ENCODE data around the gene DMRTB1. TPM values are rescaled to one million over a fixed set of nuclear protein-coding genes. Genes with fewer than 3 reads are reported as not detected.

The DMRTB1 gene
- polyA plus RNA-seq, 3 donors from 2014 or later, result not detected

DNA sequence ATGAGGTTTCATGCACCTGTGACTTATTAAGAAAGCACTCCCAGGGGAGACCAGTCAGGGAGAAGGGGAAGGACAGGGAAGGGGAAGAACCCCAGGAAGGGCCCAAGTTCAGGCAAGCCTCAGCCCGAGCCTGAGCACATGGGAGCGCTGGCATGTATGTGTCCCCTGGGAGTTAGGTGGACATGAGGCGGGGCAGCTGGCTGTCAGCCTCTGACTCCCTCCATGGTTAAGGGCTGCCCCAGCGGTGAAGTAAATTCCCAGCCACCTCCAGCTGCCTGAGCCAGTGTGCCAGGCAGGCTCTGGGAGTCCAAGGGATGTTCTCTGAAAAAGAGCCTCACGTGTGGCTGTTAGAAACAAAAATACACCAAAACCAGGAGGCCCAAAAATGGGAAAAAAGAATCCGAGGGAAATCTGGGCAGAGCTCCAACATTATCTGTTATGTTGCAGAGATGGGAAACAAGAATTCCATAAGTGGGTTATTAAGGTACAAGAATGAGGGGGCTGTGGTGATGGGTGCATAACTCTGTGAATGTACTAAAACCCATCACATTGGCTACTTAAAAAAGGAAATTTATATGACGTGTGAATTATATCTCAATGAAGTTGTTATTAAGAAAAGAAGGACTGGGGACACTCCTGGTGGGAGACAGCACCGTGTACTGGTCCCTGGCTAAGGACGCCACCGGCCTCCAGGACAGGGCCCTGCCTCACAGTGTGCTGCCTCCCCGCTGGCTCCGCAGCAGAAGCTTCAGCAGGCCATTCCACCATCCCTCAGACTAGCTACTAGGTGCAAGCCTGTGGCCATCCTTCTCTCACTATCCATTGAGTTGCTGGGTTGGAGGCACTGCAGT lies 18.7 kb downstream of the DMRTB1 start:
- Mint-ChIP-seq H3K9me3 (no peaks in the 10 kb centered on the region), H3K27ac (no peak overlapping the region), H3K4me3 (no peak overlapping the region), H3K27me3 (ENCODE audit: low read depth in 3 of 3) (peaks cover 3 to 6% (median 5%) of the 10 kb centered on the region in 3 donors), H3K4me1 (no peaks in the 10 kb centered on the region), H3K36me3 (no peaks in the 10 kb centered on the region)
- no peak for DNase-seq

GRCh38 chr1:53478502-53478818 lies 19.3 kb downstream of the DMRTB1 start:
- no peaks in the 10 kb centered on the region for H3K36me3 Mint-ChIP-seq
- H3K4me1 Mint-ChIP-seq, result no peaks in the 10 kb centered on the region
- H3K4me3 Mint-ChIP-seq, result no peak overlapping the region
- DNase-seq, result no peak
- no peak overlapping the region for H3K27ac Mint-ChIP-seq
- H3K9me3 Mint-ChIP-seq, result no peaks in the 10 kb centered on the region
- H3K27me3 Mint-ChIP-seq (ENCODE audit: low read depth in 3 of 3), result peaks cover 3 to 6% (median 5%) of the 10 kb centered on the region in 3 donors

DNA sequence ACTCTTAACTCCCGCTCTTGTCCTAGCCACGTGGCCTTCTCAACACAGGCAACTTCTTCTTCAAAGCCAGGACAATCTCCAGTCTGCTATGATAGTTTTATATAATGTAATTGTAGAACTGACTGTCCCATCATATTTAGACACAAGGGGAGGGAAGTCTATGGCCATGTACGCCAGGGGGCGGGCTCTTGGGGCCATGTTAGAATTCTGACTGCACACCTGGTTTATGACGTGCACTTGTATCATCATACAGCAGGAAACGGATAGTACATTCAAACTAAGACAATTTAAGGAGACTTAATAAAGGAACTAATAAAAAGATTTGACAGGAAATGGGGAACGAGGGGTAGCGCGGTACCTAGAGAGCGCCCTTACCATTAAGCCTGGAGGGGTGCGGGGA lies 21.5 kb downstream of the DMRTB1 start:
- Mint-ChIP-seq H3K36me3 (no peaks in the 10 kb centered on the region), H3K27ac (no peak overlapping the region), H3K9me3 (no peaks in the 10 kb centered on the region), H3K4me1 (no peaks in the 10 kb centered on the region), H3K4me3 (no peak overlapping the region), H3K27me3 (ENCODE audit: low read depth in 3 of 3) (peaks cover 3 to 14% (median 7%) of the 10 kb centered on the region in 3 donors)
- DNase-seq, result no peak

GRCh38 chr1:53481456-53481855 lies 22.3 kb downstream of the DMRTB1 start:
- Mint-ChIP-seq H3K36me3 (no peaks in the 10 kb centered on the region), H3K4me1 (no peaks in the 10 kb centered on the region), H3K27ac (no peak overlapping the region), H3K4me3 (no peak overlapping the region), H3K27me3 (ENCODE audit: low read depth in 3 of 3) (peaks cover 2 to 14% (median 3%) of the 10 kb centered on the region in 3 donors), H3K9me3 (no peaks in the 10 kb centered on the region)
- no peak for DNase-seq

- H3K4me3 Mint-ChIP-seq, result no peak overlapping the region
- H3K27ac Mint-ChIP-seq, result no peak overlapping the region
- H3K27me3 Mint-ChIP-seq (ENCODE audit: low read depth in 3 of 3), result peaks cover 2 to 14% (median 3%) of the 10 kb centered on the region in 3 donors
- no peaks in the 10 kb centered on the region for H3K9me3 Mint-ChIP-seq
- H3K36me3 Mint-ChIP-seq, result no peaks in the 10 kb centered on the region
- DNase-seq, result no peak
- H3K4me1 Mint-ChIP-seq, result no peaks in the 10 kb centered on the region
These were observed 23.4 kb downstream of the DMRTB1 start for GRCh38 chr1:53482441-53483153.

- Mint-ChIP-seq H3K4me1 (no peaks in the 10 kb centered on the region), H3K9me3 (no peaks in the 10 kb centered on the region), H3K27ac (no peak overlapping the region), H3K4me3 (no peak overlapping the region), H3K27me3 (ENCODE audit: low read depth in 3 of 3) (peaks cover 3 to 18% (median 3%) of the 10 kb centered on the region in 3 donors), H3K36me3 (no peaks in the 10 kb centered on the region)
- no peak for DNase-seq
These were observed 24.0 kb downstream of the DMRTB1 start for GRCh38 chr1:53483170-53483569.

- no peak for DNase-seq
- Mint-ChIP-seq H3K27ac (no peak overlapping the region), H3K27me3 (ENCODE audit: low read depth in 3 of 3) (peaks cover 5 to 18% (median 7%) of the 10 kb centered on the region in 3 donors), H3K4me1 (no peaks in the 10 kb centered on the region), H3K9me3 (no peaks in the 10 kb centered on the region), H3K36me3 (no peaks in the 10 kb centered on the region), H3K4me3 (no peak overlapping the region)
These were observed 24.5 kb downstream of the DMRTB1 start for GRCh38 chr1:53483656-53484055.

DNA sequence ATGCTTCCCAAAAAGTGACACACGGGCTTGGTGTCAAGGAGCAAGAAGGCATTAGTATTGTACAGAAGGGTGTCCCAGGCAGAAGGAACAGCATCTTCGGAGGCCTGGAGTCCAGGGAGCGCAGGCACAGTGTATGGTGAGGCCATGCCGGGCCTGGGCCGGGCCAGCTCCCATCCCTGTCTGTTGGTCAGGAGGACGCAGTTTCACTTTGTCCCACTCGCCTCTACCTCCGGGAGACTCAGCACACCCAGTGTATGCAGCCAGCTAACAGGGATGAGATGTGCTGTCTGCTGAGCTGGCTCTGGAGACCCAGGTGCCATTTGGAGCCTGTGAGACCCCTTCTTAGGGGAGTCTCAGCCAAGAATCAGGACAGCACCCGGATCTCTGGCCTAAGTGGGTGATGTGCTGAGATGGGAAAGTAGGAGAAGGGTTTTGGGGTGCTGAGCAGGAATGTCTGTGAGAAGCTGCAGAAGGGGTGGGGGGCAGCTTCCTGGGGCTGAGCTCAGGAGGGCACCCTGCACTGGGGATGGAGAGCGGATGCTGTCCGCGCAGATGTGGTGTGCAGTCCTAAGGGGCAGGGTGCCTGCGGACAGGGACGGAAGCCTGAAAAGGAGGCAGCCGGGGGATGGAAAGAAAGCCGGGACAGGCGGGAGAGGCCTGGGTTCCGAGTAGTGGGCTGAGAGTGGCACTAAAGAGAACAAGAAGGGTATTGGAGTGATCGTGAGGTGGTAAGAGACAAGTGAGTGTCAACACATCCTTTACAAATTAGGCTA lies 25.7 kb downstream of the DMRTB1 start:
- Mint-ChIP-seq H3K9me3 (no peaks in the 10 kb centered on the region), H3K27me3 (ENCODE audit: low read depth in 3 of 3) (peaks cover 4 to 15% (median 5%) of the 10 kb centered on the region in 3 donors), H3K27ac (no peak overlapping the region), H3K4me3 (no peak overlapping the region), H3K4me1 (no peaks in the 10 kb centered on the region), H3K36me3 (no peaks in the 10 kb centered on the region)
- DNase-seq, result no peak

DNA sequence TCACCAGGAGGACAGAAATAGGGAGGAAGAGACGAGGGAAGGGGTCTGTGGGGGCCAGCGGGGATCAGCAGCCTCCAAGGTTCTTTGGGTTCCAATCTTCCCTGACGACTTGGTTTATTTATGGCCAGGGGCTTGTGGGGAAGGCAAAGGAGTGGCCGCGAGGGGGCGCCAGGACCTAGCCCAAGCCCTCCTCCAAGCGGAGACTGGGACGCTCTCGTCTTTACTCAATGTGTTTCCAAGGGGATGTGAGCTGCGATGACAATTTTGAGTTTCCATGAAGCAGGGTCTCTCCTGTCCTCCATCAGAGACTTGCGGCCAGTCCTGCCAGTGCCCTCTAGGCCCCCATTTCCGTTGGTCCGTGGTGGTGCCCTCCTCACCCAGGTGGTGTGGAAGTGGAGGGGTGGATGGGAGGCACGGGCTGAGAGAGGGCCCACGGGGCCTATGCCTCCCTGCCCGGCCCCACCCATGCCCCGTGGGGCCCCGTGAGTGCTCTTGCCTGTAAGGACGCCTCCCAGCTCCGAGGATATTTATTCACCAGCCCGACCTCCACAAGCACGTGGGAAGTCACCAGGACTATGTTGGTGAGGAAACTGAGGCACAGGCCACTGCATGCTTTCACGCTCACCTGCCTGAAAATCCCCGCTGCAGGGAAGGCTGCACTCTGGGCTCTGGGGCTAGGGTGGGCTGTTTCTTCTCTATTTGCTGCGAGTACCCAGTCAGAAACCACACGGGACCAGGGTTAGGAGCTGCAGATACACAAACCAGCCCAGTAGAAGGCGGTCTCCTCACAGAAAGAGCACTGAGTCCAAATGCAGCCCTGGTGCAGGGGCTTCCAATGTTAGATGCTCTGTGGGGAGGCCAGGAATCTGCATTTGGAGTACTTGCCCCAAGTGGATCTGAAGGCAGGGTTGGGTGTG lies 26.5 kb downstream of the DMRTB1 start:
- Mint-ChIP-seq H3K27me3 (ENCODE audit: low read depth in 3 of 3) (peaks cover 4 to 14% (median 5%) of the 10 kb centered on the region in 3 donors), H3K4me1 (no peaks in the 10 kb centered on the region), H3K4me3 (no peak overlapping the region), H3K36me3 (no peaks in the 10 kb centered on the region), H3K9me3 (no peaks in the 10 kb centered on the region), H3K27ac (no peak overlapping the region)
- DNase-seq, result peak; percentile 54 to 67 (median 62)

DNA sequence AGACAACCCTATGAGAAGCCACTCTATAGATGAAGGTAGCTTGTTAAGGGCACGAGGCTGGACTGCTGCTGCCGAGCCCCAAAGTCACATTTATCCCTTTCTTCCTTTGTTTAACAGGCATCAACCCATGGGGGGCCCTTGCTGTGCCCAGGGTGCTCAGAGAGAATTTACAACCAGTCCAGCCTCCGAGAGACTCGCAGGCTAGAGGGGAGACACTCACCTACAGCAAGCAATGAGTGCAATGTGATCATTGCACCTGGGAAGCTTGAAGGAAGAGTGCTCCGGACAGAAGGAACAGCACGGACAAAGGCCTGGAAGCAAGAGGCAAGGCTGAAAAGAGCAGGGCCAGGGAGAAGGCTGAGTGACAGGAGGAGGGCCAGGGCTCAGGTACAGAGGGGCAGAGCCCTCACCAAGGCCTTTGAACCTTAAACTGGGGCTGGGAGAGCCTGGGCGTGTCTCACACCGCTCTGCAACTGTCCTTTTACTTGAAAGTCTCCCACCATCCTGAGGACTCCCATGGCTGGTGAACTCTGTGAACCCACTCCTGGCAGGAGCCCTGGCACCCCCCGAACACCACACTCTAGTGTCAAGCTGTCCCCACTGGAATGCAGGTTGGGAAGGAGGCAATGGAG lies 27.3 kb downstream of the DMRTB1 start:
- Mint-ChIP-seq H3K27ac (no peak overlapping the region), H3K36me3 (no peaks in the 10 kb centered on the region), H3K27me3 (ENCODE audit: low read depth in 3 of 3) (peaks cover 4 to 14% (median 5%) of the 10 kb centered on the region in 3 donors), H3K9me3 (no peaks in the 10 kb centered on the region), H3K4me3 (no peak overlapping the region), H3K4me1 (no peaks in the 10 kb centered on the region)
- DNase-seq, result no peak

DNA sequence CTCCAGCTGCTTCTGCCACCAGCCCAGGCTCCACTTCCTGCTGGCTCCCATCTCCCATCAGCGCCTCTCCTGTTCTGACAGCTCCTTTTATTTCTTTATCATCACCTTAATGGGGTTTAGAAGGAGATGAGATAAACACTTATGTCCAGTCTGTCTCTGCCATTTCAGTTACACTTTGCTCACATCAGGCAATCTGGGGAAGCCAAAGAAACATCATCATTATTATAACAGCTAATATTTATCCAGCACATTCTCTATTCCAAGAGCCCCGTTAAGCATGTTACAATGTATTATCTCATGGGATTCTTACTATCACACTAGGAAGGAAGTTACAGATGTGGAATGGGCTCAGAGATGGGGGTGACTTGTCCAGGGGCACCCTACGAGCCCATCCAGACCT lies 31.2 kb downstream of the DMRTB1 start:
- no peaks in the 10 kb centered on the region for H3K36me3 Mint-ChIP-seq
- no peak overlapping the region for H3K27ac Mint-ChIP-seq
- no peak overlapping the region for H3K4me3 Mint-ChIP-seq
- H3K9me3 Mint-ChIP-seq, result no peaks in the 10 kb centered on the region
- H3K4me1 Mint-ChIP-seq, result no peaks in the 10 kb centered on the region
- peaks cover 4 to 9% (median 5%) of the 10 kb centered on the region in 3 donors for H3K27me3 Mint-ChIP-seq (ENCODE audit: low read depth in 3 of 3)
- DNase-seq, result no peak

DNA sequence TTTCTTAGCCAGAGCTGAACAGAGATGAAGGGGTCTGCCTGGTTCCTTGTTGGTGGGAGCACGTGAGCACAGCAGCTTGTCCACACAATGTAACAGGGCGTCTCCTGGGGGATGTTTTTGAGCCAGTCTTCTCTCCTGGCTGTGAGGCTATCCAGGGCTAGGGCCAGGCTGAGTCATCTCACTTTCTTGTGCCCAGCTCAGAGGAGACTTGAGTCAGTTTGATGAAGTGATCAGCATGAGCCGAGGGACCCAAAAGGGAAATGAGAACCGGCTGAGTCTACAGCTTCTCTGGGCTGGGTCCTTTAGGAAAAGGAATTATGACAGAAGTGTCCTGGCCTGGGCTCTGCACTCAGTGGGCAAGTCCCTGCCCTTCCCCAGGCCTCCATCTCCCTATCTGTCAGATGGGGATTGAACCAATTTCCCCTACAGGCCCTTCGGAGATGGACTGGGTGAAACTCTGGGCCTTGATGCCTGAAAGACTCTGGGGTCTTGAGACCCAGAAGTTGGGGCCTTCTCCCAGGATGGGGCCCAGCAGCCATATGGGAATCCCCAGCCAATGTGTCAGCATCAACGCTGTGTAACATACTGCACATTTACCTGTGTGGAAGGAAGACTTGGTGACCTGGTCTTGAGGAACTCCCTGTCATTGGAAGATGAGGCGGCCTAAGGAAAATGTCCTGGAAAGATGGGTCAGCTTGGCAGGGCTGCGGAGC lies 36.6 kb downstream of the DMRTB1 start:
- Mint-ChIP-seq H3K27me3 (ENCODE audit: low read depth in 3 of 3) (peaks cover 0 to 1% (median 0%) of the 10 kb centered on the region in 3 donors), H3K36me3 (no peaks in the 10 kb centered on the region), H3K4me3 (no peak overlapping the region), H3K4me1 (peaks cover 9 to 10% of the 10 kb centered on the region in 2 donors), H3K27ac (no peak overlapping the region), H3K9me3 (no peaks in the 10 kb centered on the region)
- no peak for DNase-seq
